GM12878 (cell line): ENCODE measurements around the gene CORO2B. TPM values are rescaled to one million over a fixed set of nuclear protein-coding genes. Genes with fewer than 3 reads are reported as not detected.

Experiments
- ATAC-seq: fragments of 200-7000 bp; cut with Tn5 transposase; 3 replicates; pipeline ENCODE4 v1.9.1; 2020; ENCODE audit warnings: mild to moderate bottlenecking, moderate library complexity
- BruUV-seq: library from RNA; stranded (reverse); fragments of 400-500 nt; replicated peaks from 2 replicates; lab custom pipeline; 2021; lab: Mats Ljungman, UMichigan
- CTCF ChIA-PET: fragments of 300-600 bp; sonication (Branson Sonifier 250); formaldehyde crosslinking; extraction: SDS; loops from one replicate; lab custom pipeline; 2021; ENCODE audit warnings: inconsistent platforms; lab: Yijun Ruan, JAX
- POLR2A ChIA-PET: fragments of 350-600 bp; formaldehyde crosslinking; extraction: SDS; loops from one replicate; lab custom pipeline; 2021; ENCODE audit warnings: inconsistent platforms; lab: Charles Lee
- RAD21 ChIA-PET: fragments of 300-600 bp; sonication (Branson Sonifier 250); formaldehyde crosslinking; loops from one replicate; lab custom pipeline; 2023; ENCODE audit warnings: antibody characterized with exemption; ENCODE audit not compliant: unreplicated experiment; lab: Charles Lee
- SMC1A ChIA-PET: fragments of 300-600 bp; sonication (Branson Sonifier 250); formaldehyde crosslinking; loops from one replicate; lab custom pipeline; 2023; ENCODE audit not compliant: unreplicated experiment, uncharacterized antibody; lab: Charles Lee
- DNase-seq: peaks from one replicate; pipeline ENCODE4 v3.0.0-alpha.2; 2011; ENCODE audit warnings: low read depth, low spot score
- FAIRE-seq: peaks from 3 replicates; lab custom pipeline; 2011; peaks lifted over from hg19 to GRCh38; lab: Jason Lieb, UNC
- H2AFZ ChIP-seq: 2 replicates; pipeline ENCODE4 v1.6.0; 2011; ENCODE audit warnings: low read depth, low read length, control low read depth; ENCODE audit not compliant: control insufficient read depth
- H3K27ac ChIP-seq: 2 replicates; pipeline ENCODE4 v1.5.1; 2011; ENCODE audit warnings: control low read depth; ENCODE audit not compliant: control insufficient read depth, insufficient read depth
- H3K27me3 ChIP-seq, 2 experiments: replicated peaks in 1 of 2; 2 replicates each; pipeline versions ENCODE4 v1.6.0 to v1.6.1; 2011; ENCODE audit warnings: low read length in 1 of 2; ENCODE audit not compliant: control insufficient read depth in 2 of 2, insufficient read depth in 2 of 2
- H3K36me3 ChIP-seq, 2 experiments: 2 replicates each; pipeline ENCODE4 v1.5.1; 2011; ENCODE audit warnings: low read length in 1 of 2; ENCODE audit not compliant: control insufficient read depth in 2 of 2, insufficient read depth in 2 of 2
- H3K4me1 ChIP-seq: 2 replicates; pipeline ENCODE4 v1.6.1; 2011; ENCODE audit warnings: mild to moderate bottlenecking, low read length, moderate library complexity, mixed read lengths; ENCODE audit not compliant: control insufficient read depth, insufficient read depth
- H3K4me2 ChIP-seq: 2 replicates; pipeline ENCODE4 v1.6.0; 2011; ENCODE audit warnings: control low read depth; ENCODE audit not compliant: control insufficient read depth, insufficient read depth
- H3K4me3 ChIP-seq: fragments of 200-600 bp; sonication (generic); 2 replicates; pipeline ENCODE4 v1.5.1; 2016
- H3K79me2 ChIP-seq: 2 replicates; pipeline ENCODE4 v1.6.0; 2011; ENCODE audit warnings: low read length; ENCODE audit not compliant: control insufficient read depth, insufficient read depth
- H3K9ac ChIP-seq: 2 replicates; pipeline ENCODE4 v1.8.0; 2011; ENCODE audit warnings: low read length, control low read depth, mixed read lengths; ENCODE audit not compliant: control insufficient read depth, insufficient read depth
- H3K9me3 ChIP-seq: replicated peaks from 3 replicates; pipeline ENCODE4 v1.5.1; 2011; ENCODE audit warnings: mild to moderate bottlenecking, low read length; ENCODE audit not compliant: control insufficient read depth, insufficient read depth
- H4K20me1 ChIP-seq: 2 replicates; pipeline ENCODE4 v1.6.0; 2011; ENCODE audit not compliant: control insufficient read depth, insufficient read depth
- BHLHE40 ChIP-seq, 2 experiments: fragments of 450-650 bp in 1 of 2; IDR thresholded peaks; 2 replicates each; pipeline ENCODE4 v1.6.1; 2011 to 2017; ENCODE audit warnings: low read depth in 2 of 2, borderline replicate concordance in 1 of 2, improper control_type of control experiment in 1 of 2, low read length in 1 of 2, mild to moderate bottlenecking in 1 of 2
- CBX5 ChIP-seq: sonication (generic); IDR thresholded peaks from 2 replicates; pipeline ENCODE4 v1.6.1; 2016; ENCODE audit warnings: low read depth, moderate library complexity, mild to moderate bottlenecking, inconsistent platforms
- EGR1 ChIP-seq, 2 experiments: IDR thresholded peaks; 1 replicate in 1 of 2; 2 replicates in 1 of 2; pipeline ENCODE4 v1.6.1; 2011 to 2012; ENCODE audit warnings: low read depth in 2 of 2, low read length in 2 of 2, borderline replicate concordance in 1 of 2, mild to moderate bottlenecking in 1 of 2, moderate library complexity in 1 of 2
- HDAC6 ChIP-seq: fragments of 200-600 bp; sonication (generic); IDR thresholded peaks from one replicate; pipeline ENCODE4 v1.8.0; 2017; ENCODE audit warnings: antibody characterized with exemption; ENCODE audit not compliant: unreplicated experiment
- KAT2A ChIP-seq: conservative IDR thresholded peaks from 2 replicates; pipeline ENCODE4 v1.6.1; 2011; ENCODE audit warnings: low read depth, low read length; ENCODE audit not compliant: control insufficient read depth
- NR2C2 ChIP-seq: IDR thresholded peaks from 2 replicates; pipeline ENCODE4 v1.6.1; 2011; ENCODE audit warnings: borderline replicate concordance, low read depth; ENCODE audit not compliant: control insufficient read depth, insufficient read length
- POLR2AphosphoS5 ChIP-seq: IDR thresholded peaks from 2 replicates; pipeline ENCODE4 v1.6.1; 2011; ENCODE audit warnings: mild to moderate bottlenecking, low read length, inconsistent platforms
- RAD51 ChIP-seq: fragments of 450-650 bp; IDR thresholded peaks from 2 replicates; pipeline ENCODE4 v1.6.1; 2016; ENCODE audit warnings: moderate library complexity, mild to moderate bottlenecking, inconsistent platforms
- SREBF1 ChIP-seq: IDR thresholded peaks from 2 replicates; pipeline ENCODE4 v1.6.1; 2012; ENCODE audit warnings: mild to moderate bottlenecking, low read length
- SRF ChIP-seq, 2 experiments: IDR thresholded peaks; 2 replicates each; pipeline ENCODE4 v1.6.1; 2011; ENCODE audit warnings: low read depth in 2 of 2, low read length in 2 of 2, mild to moderate bottlenecking in 1 of 2, moderate library complexity in 1 of 2
- SUZ12 ChIP-seq: fragments of 200-600 bp; sonication (generic); IDR thresholded peaks from one replicate; pipeline ENCODE4 v1.6.1; 2018; ENCODE audit warnings: antibody characterized with exemption, mild to moderate bottlenecking; ENCODE audit not compliant: unreplicated experiment
- TBL1XR1 ChIP-seq: IDR thresholded peaks from 2 replicates; pipeline ENCODE4 v1.6.1; 2012; ENCODE audit warnings: low read depth, low read length, improper control_type of control experiment
- ZNF274 ChIP-seq: IDR thresholded peaks from one replicate; pipeline ENCODE4 v1.8.0; 2011; ENCODE audit not compliant: insufficient read length, insufficient read depth
- WGBS: methylation state at CpG from one replicate; pipeline ENCODE4 v1.1.6; 2016; ENCODE audit warnings: low lambda C conversion rate; ENCODE audit not compliant: insufficient replicate concordance, insufficient coverage; ENCODE audit errors: missing lambda C conversion rate; 5-methylcytosine and 5-hydroxymethylcytosine counted together
- in situ Hi-C: fragments of 300-500 bp; cut with MboI; formaldehyde crosslinking; loops from 9 replicates; pipeline ENCODE4 v1.14.3; 2018; ENCODE audit warnings: mixed read lengths
- intact Hi-C: fragments of 100-400 bp; cut with micrococcal nuclease; formaldehyde crosslinking; loops from one replicate; pipeline ENCODE4 v1.14.2; 2022; ENCODE audit not compliant: unreplicated experiment
- polyA plus RNA-seq, 11 experiments: library from polyadenylated mRNA; depleted of rRNA in 4 of 11; unstranded in 6 of 11; stranded (reverse) in 5 of 11; fragments of >200 nt; fragmentation: Nextera tagmentation in 4 of 11; fragmentation: Illumina TruSeq in 1 of 11; extraction: Ambion mirVana in 4 of 11; extraction: Trizol in 1 of 11; gene quantifications; 1 replicate in 1 of 11; 2 replicates in 10 of 11; pipeline versions ENCODE4 v1.2.1 to v1.2.3, GENCODE V29; 2011 to 2016; ENCODE audit warnings: inconsistent platforms in 2 of 11, missing spikeins in 2 of 11, low read depth in 1 of 11
- total RNA-seq, 4 experiments: library from RNA; depleted of rRNA in 3 of 4; stranded (reverse); fragments of >200 nt in 3 of 4; fragmentation: Illumina TruSeq in 1 of 4; extraction: Trizol in 1 of 4; gene quantifications; 2 replicates each; pipeline versions ENCODE4 v1.2.1 to v1.2.3, GENCODE V29; 2013 to 2021
- TF ChIP-seq, protein P1 (sequence below): fragments of 450-650 bp; IDR thresholded peaks from 2 replicates; pipeline ENCODE4 v1.6.1; 2017; ENCODE audit warnings: mild to moderate bottlenecking, moderate library complexity
- TF ChIP-seq, protein P2 (sequence below): fragments of 450-650 bp; IDR thresholded peaks from 2 replicates; pipeline ENCODE4 v1.6.1; 2014; ENCODE audit warnings: mild to moderate bottlenecking

The CORO2B gene
- total and polyA plus RNA-seq, 10 of the 15 experiments (the other 5 are each of a cell fraction or from before 2014, with no cell fraction given): 0.05 to 0.73 (median 0.13) TPM; not detected in 4

- no peak for TF ChIP-seq SREBF1
- no peak for TF ChIP-seq TBL1XR1
- TF ChIP-seq, all 136 proteins: peak for 0
Observed at GRCh38 chr15:68560501-68561113, 18.2 kb upstream of the CORO2B start (continued).

DNA sequence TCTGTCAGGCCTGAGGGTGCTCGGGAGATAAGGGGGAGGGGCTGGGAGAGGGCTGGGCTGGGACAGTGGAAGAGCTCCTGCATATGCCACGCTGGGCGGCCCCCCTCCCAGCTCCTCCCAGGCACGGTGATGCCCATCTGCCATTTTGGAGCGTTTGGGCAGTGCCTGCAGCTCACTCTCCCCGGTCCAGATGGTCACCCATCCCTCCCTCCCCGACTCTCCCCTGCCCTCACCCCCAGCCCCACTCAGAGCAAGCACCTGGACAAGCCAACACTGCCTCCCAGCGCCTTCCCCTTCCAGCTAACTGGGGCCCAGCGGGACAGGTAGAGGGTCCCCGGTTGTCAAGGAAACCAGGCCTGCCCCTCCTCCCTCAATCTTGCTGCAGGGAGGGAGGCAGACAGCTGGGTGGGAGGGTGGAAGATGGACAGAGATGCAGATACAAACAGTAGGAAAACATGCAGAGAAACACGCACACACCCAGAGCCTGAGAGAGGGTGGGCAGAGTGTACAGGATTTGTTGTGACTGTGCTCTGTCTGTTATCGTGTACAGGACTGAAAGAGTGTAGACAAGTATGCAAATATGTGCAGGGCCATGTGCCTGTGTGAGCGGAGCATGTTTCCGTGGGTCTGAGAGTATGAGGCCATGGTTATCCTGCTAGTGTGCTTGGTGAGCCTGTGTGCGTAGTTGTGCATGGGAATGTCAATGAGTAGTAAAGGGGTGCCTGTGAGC lies 17.5 kb upstream of the CORO2B start:
- 30% methylated on average over 12 of the region's 15 CpGs for WGBS

More for the DNA sequence above, 17.5 kb upstream of the CORO2B start:
- intact Hi-C loops: no loop called here
- Histone ChIP-seq H3K27me3 (peaks cover 0 to 3% of the 10 kb centered on the region in 2 experiments; a peak in 2 of 4 replicates), H3K4me1 (no peaks in the 10 kb centered on the region), H3K27ac (no peak overlapping the region), H3K79me2 (no peaks in the 10 kb centered on the region), H3K9me3 (no peaks in the 10 kb centered on the region), H3K36me3 (no peaks in the 10 kb centered on the region), H2AFZ (no peak overlapping the region), H4K20me1 (no peaks in the 10 kb centered on the region), H3K4me3 (no peak overlapping the region), H3K4me2 (no peak overlapping the region), H3K9ac (no peak overlapping the region)
- SMC1A ChIA-PET: interaction anchor here (1.1 to 2.6 kb wide), 2 partner anchors 11 to 314 kb away, joined by 4 to 13 read pairs; no protein-coding TSS in a partner anchor
- in situ Hi-C loops: no loop called here
- no TSS peak for BruUV-seq
- POLR2A ChIA-PET: no interaction called here
- no peak for TF ChIP-seq RAD51
- TF ChIP-seq, protein P1, sequence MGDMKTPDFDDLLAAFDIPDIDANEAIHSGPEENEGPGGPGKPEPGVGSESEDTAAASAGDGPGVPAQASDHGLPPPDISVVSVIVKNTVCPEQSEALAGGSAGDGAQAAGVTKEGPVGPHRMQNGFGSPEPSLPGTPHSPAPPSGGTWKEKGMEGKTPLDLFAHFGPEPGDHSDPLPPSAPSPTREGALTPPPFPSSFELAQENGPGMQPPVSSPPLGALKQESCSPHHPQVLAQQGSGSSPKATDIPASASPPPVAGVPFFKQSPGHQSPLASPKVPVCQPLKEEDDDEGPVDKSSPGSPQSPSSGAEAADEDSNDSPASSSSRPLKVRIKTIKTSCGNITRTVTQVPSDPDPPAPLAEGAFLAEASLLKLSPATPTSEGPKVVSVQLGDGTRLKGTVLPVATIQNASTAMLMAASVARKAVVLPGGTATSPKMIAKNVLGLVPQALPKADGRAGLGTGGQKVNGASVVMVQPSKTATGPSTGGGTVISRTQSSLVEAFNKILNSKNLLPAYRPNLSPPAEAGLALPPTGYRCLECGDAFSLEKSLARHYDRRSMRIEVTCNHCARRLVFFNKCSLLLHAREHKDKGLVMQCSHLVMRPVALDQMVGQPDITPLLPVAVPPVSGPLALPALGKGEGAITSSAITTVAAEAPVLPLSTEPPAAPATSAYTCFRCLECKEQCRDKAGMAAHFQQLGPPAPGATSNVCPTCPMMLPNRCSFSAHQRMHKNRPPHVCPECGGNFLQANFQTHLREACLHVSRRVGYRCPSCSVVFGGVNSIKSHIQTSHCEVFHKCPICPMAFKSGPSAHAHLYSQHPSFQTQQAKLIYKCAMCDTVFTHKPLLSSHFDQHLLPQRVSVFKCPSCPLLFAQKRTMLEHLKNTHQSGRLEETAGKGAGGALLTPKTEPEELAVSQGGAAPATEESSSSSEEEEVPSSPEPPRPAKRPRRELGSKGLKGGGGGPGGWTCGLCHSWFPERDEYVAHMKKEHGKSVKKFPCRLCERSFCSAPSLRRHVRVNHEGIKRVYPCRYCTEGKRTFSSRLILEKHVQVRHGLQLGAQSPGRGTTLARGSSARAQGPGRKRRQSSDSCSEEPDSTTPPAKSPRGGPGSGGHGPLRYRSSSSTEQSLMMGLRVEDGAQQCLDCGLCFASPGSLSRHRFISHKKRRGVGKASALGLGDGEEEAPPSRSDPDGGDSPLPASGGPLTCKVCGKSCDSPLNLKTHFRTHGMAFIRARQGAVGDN: no peak
- no peak for TF ChIP-seq SRF (IDR thresholded peaks at IDR 0.05; ENCODE audit: low read depth in 2 of 2, low read length in 2 of 2)
- no peak for TF ChIP-seq NR2C2
- no peak for TF ChIP-seq HDAC6
- TF ChIP-seq BHLHE40 (IDR thresholded peaks at IDR 0.05; ENCODE audit: borderline replicate concordance in 1 of 2, low read depth in 2 of 2, low read length in 1 of 2): no peak
- no peak for TF ChIP-seq CBX5
- no peak for TF ChIP-seq EGR1 (IDR thresholded peaks at IDR 0.05; ENCODE audit: borderline replicate concordance in 1 of 2, low read depth in 2 of 2, low read length in 2 of 2)
- no peak for TF ChIP-seq ZNF274
- no peak for TF ChIP-seq SUZ12
- TF ChIP-seq, protein P2, sequence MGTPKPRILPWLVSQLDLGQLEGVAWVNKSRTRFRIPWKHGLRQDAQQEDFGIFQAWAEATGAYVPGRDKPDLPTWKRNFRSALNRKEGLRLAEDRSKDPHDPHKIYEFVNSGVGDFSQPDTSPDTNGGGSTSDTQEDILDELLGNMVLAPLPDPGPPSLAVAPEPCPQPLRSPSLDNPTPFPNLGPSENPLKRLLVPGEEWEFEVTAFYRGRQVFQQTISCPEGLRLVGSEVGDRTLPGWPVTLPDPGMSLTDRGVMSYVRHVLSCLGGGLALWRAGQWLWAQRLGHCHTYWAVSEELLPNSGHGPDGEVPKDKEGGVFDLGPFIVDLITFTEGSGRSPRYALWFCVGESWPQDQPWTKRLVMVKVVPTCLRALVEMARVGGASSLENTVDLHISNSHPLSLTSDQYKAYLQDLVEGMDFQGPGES: no peak
- TF ChIP-seq KAT2A: no peak
- no peak for TF ChIP-seq POLR2AphosphoS5
- RAD21 ChIA-PET: interaction anchor here (2.2 to 2.8 kb wide), 2 partner anchors 113 to 314 kb away, joined by 7 to 29 read pairs; no protein-coding TSS in a partner anchor
- no peak for FAIRE-seq
- no peak for DNase-seq
- CTCF ChIA-PET: interaction anchor here (0.7 to 2.7 kb wide), 4 partner anchors 13 to 112 kb away, joined by 3 to 29 read pairs (median 8); no protein-coding TSS in a partner anchor
- no peak for ATAC-seq
